Measurements from ENCODE around the gene NDUFS5. TPM values are rescaled to one million over a fixed set of nuclear protein-coding genes. Genes with fewer than 3 reads are reported as not detected.
"Not testable (repeated sequence)": the region's sequence is repeated elsewhere in the genome, so short reads cannot be mapped to it uniquely, and the experiment has no call there.

Gene NDUFS5
- total RNA-seq, 1 donor from 2014 or later = 79.3 TPM

DNA sequence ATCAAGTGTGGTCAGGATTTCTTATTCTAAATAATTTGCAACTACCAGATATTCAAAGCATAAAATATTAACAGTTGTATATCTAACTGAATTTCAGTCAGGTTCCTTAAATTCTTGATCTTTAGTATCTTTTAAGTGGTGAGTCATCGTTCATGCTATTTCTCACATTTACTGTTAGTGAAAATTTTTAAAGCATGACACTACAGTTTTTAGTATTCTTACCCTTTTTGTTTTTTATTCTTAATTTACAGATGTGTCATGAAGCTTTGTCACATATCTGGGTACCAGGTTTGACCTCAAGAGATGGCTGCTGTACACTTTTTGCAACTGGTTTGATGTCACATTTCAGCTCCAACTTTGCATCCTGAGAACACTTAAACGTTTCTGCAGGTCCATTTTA, 22.4 kb upstream of the NDUFS5 start:
- Mint-ChIP-seq H3K4me3 (no peak overlapping the region), H3K9me3 (no peaks in the 10 kb centered on the region), H3K27ac (no peak overlapping the region), H3K36me3 (ENCODE audit: low read depth) (peaks cover 81% of the 10 kb centered on the region), H3K4me1 (peaks cover 9% of the 10 kb centered on the region), H3K27me3 (no peaks in the 10 kb centered on the region)
- no peak for TF ChIP-seq CTCF (IDR thresholded peaks at IDR 0.05)
- POLR2A ChIA-PET = no interaction called here
- DNase-seq (no peak), ATAC-seq (ENCODE audit: low read depth) (no peak)
- CTCF ChIA-PET = interaction anchor here (0.6 to 1.7 kb wide), 2 partner anchors 95 to 815 kb away, joined by 3 to 4 read pairs; no protein-coding TSS in a partner anchor
- intact Hi-C loops (cut with micrococcal nuclease) = no loop called here

DNA sequence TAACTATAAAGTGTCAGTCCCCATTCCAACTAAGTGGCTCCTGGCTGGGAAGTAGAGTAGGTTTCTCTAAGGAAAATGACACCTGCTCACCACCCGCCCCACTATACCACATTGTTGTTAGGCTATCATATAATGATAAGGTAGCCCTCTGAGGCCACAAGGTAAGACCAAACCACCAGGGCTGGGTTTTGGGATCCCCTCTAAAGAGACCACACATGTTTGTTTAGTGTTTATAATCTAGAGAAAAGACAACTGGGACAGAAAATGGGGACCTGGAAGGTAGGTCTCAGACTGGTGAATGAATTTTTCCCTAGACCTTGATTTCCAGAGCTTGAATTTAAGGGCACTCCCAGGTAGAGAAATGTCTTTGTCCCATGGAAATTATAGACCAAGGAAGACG, 19.9 kb upstream of the NDUFS5 start:
- peaks cover 72% of the 10 kb centered on the region for H3K36me3 Mint-ChIP-seq (ENCODE audit: low read depth)
- POLR2A ChIA-PET = no interaction called here

GRCh38 chr1:39006726-39007645, 19.2 kb upstream of the NDUFS5 start:
- intact Hi-C loops (cut with micrococcal nuclease) = no loop called here
- POLR2A ChIA-PET = no interaction called here
- Mint-ChIP-seq H3K27me3 (no peaks in the 10 kb centered on the region), H3K4me1 (peaks cover 6% of the 10 kb centered on the region), H3K9me3 (no peaks in the 10 kb centered on the region), H3K36me3 (ENCODE audit: low read depth) (peaks cover 69% of the 10 kb centered on the region), H3K27ac (no peak overlapping the region), H3K4me3 (no peak overlapping the region)
- no peak for DNase-seq
- ATAC-seq (ENCODE audit: low read depth) = no peak
- TF ChIP-seq CTCF (IDR thresholded peaks at IDR 0.05) = no peak
- CTCF ChIA-PET = no interaction called here

More for the DNA sequence above, 19.9 kb upstream of the NDUFS5 start:
- ATAC-seq (ENCODE audit: low read depth) = no peak
- CTCF ChIA-PET = no interaction called here
- no peak overlapping the region for H3K27ac Mint-ChIP-seq
- TF ChIP-seq CTCF (IDR thresholded peaks at IDR 0.05) = no peak
- H3K4me1 Mint-ChIP-seq = peaks cover 9% of the 10 kb centered on the region
- no peak for DNase-seq
- intact Hi-C loops (cut with micrococcal nuclease) = no loop called here
- no peak overlapping the region for H3K4me3 Mint-ChIP-seq
- H3K9me3 Mint-ChIP-seq = no peaks in the 10 kb centered on the region
- no peaks in the 10 kb centered on the region for H3K27me3 Mint-ChIP-seq

DNA sequence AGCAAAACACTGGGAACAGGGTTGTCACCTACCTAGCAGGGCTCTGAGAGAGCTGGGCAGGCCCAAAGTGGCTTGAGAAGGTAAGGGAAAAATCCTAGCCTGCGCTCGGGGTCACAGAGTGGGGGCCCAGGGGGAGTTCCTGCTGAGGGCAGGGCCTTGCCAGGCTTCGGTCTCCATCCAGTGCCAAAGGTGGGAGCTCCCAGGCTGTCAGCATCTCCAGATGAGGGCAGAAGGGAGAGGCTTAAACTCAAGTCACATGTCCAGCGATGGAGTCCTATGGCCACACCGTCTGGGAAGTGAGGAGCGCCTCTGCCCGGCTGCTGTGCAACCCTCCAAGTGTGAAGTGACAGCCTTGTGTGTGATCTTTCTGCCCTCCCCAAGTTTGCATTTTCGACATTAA, 11.2 kb upstream of the NDUFS5 start:
- ATAC-seq (ENCODE audit: low read depth); DNase-seq; intact Hi-C loops (cut with micrococcal nuclease); H3K4me3 Mint-ChIP-seq; H3K9me3 Mint-ChIP-seq; H3K4me1 Mint-ChIP-seq; H3K27me3 Mint-ChIP-seq; H3K27ac Mint-ChIP-seq; CTCF ChIA-PET: not testable (repeated sequence)
- POLR2A ChIA-PET = interaction anchor here (0.7 kb wide), 1 partner anchor 10 kb away, joined by 3 read pairs; no protein-coding TSS in a partner anchor
- H3K36me3 Mint-ChIP-seq (ENCODE audit: low read depth) = peaks cover 15% of the 10 kb centered on the region

DNA sequence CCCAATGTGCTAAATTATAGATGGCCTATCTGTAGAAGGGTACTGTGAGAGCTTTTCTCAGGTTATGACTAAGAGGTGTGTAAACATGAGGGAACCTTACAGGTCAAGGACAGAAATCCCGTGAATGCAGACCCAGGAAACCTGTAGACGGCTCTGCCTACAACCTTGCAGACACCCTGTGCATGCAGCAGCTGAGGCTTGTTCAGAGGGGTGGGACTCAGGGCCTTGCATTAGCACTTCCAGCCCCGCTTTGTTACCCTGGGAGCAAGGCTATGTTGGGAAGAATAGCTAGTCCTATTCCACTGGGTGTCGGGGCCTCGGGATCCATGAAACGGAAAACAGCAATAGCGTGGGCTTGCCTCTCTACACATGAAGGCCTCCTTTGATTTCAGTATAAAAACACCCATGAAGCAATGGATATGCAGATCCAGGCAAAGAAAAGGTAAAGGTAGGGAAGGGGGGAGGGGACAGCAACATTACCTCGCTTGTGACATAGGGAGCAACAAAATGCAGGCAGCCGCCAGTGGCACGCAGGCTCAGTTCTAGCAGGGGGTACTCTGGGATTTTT, 9.5 kb upstream of the NDUFS5 start:
- no peak overlapping the region for H3K4me3 Mint-ChIP-seq
- no peaks in the 10 kb centered on the region for H3K27me3 Mint-ChIP-seq
- TF ChIP-seq CTCF (IDR thresholded peaks at IDR 0.05) = no peak
- intact Hi-C loops (cut with micrococcal nuclease) = no loop called here
- H3K9me3 Mint-ChIP-seq = no peaks in the 10 kb centered on the region
- DNase-seq = no peak
- peaks cover 12% of the 10 kb centered on the region for H3K36me3 Mint-ChIP-seq (ENCODE audit: low read depth)
- ChIA-PET POLR2A (no interaction called here), CTCF (no interaction called here)
- no peak overlapping the region for H3K27ac Mint-ChIP-seq
- no peak for ATAC-seq (ENCODE audit: low read depth)
- H3K4me1 Mint-ChIP-seq = no peaks in the 10 kb centered on the region

Measured in activated B cell treated with CpG ODN at 0.5 μM for 24 hours (primary cell).